GM12892 (cell line): ENCODE results near the gene RNFT2.

Experiments
- DNase-seq: peaks from one replicate; pipeline ENCODE4 v3.0.0; 2011; ENCODE audit not compliant: insufficient read length
- FAIRE-seq: peaks from 2 replicates; lab custom pipeline; 2011; peaks lifted over from hg19 to GRCh38; lab: Jason Lieb, UNC
- POLR2A ChIP-seq: IDR thresholded peaks from 2 replicates; pipeline ENCODE4 v1.6.1; 2011; ENCODE audit warnings: low read depth, low read length, control low read depth
- POLR2AphosphoS5 ChIP-seq: IDR thresholded peaks from 2 replicates; pipeline ENCODE4 v1.6.1; 2011; ENCODE audit warnings: low read depth, low read length, control low read depth
- TAF1 ChIP-seq: IDR thresholded peaks from 2 replicates; pipeline ENCODE4 v1.6.1; 2011; ENCODE audit warnings: low read depth, mild to moderate bottlenecking, control low read depth, low read length, borderline replicate concordance

Gene RNFT2

GRCh38 chr12:116876151-116876869, 138.2 kb downstream of the RNFT2 start:
- DNase-seq, result no peak
- FAIRE-seq, result no peak
- TF ChIP-seq POLR2AphosphoS5 (no peak), TAF1 (no peak), POLR2A (no peak)

GRCh38 chr12:116878567-116879508, 140.7 kb downstream of the RNFT2 start:
- DNase-seq, result no peak

GRCh38 chr12:116879509-116880212, 141.5 kb downstream of the RNFT2 start:
- FAIRE-seq (no peak), DNase-seq (no peak)
- TF ChIP-seq POLR2AphosphoS5 (no peak), TAF1 (no peak), POLR2A (no peak)

More at GRCh38 chr12:116878567-116879508, 140.7 kb downstream of the RNFT2 start:
- TF ChIP-seq POLR2AphosphoS5, result no peak
- TF ChIP-seq TAF1, result no peak
- TF ChIP-seq POLR2A, result no peak
- FAIRE-seq, result no peak

- DNase-seq (no peak), FAIRE-seq (no peak)
- TF ChIP-seq TAF1, result no peak
- TF ChIP-seq POLR2AphosphoS5, result no peak
- no peak for TF ChIP-seq POLR2A
Measured at GRCh38 chr12:116880213-116880816, 142.2 kb downstream of the RNFT2 start.

GRCh38 chr12:116880817-116881324, 142.8 kb downstream of the RNFT2 start:
- TF ChIP-seq POLR2AphosphoS5, result no peak
- TF ChIP-seq POLR2A, result no peak
- no peak for TF ChIP-seq TAF1
- FAIRE-seq, result no peak

GRCh38 chr12:116881325-116881876, 143.3 kb downstream of the RNFT2 start, which contains the start of gene HRK:
TSS of gene HRK (minus strand) at chr12:116881441. CDS start at chr12:116881307, 134 bp downstream.
- TF ChIP-seq POLR2AphosphoS5 (no peak), POLR2A (no peak), TAF1 (no peak)
- no peak for DNase-seq
- FAIRE-seq, result no peak

More at GRCh38 chr12:116880817-116881324, 142.8 kb downstream of the RNFT2 start:
- DNase-seq, result peak; percentile 69

- FAIRE-seq (no peak), DNase-seq (no peak)
- no peak for TF ChIP-seq TAF1
- TF ChIP-seq POLR2AphosphoS5, result no peak
- TF ChIP-seq POLR2A, result no peak
Measured at GRCh38 chr12:116881877-116882507, 143.9 kb downstream of the RNFT2 start.

- FAIRE-seq (no peak), DNase-seq (no peak)
- TF ChIP-seq POLR2AphosphoS5 (no peak), POLR2A (no peak), TAF1 (no peak)
Measured at GRCh38 chr12:116882742-116883141, 144.6 kb downstream of the RNFT2 start.

- DNase-seq, result no peak
- TF ChIP-seq TAF1 (no peak), POLR2AphosphoS5 (no peak), POLR2A (no peak)
- no peak for FAIRE-seq
Measured at GRCh38 chr12:116884871-116885270, 146.8 kb downstream of the RNFT2 start.
